Mammary epithelial cell (primary cell): Measurements from ENCODE around the gene BEX3.

Experiments used
- EZH2 ChIP-seq: IDR thresholded peaks from 2 replicates; pipeline ENCODE4 v1.6.1; 2012; ENCODE audit warnings: low read length, inconsistent platforms, borderline replicate concordance
- TF ChIP-seq, protein P1 (sequence below), 2 donors: IDR thresholded peaks in 1 of 2; conservative IDR thresholded peaks in 1 of 2; 2 replicates each; pipeline ENCODE4 v1.5.1; 2011 to 2012; ENCODE audit warnings: inconsistent platforms in 2 of 2, low read length in 2 of 2, mild to moderate bottlenecking in 2 of 2, control low read depth in 1 of 2, low read depth in 1 of 2; ENCODE audit not compliant: insufficient read depth in 1 of 2; ENCODE audit errors: extremely low read depth in 1 of 2

DNA sequence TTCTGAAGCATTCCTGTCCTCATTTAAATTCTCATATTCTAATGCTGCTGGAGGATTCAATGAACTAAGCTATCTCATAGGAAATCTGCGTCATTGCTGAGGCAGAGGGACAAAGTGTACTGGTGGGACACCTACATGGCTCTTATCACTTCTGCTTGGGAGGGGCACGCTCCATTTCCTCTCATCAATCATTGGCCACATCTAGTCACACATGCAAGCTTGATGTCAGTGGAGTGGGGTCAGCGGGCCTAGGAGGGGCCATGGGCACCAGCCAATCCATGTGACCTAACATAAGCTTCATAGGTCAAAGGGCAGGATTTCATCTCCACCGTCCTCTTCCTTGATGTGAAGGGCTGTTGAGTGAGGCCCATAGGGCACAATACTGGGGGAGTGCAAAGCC lies 21.4 kb downstream of the BEX3 start:
- TF ChIP-seq, protein P1, sequence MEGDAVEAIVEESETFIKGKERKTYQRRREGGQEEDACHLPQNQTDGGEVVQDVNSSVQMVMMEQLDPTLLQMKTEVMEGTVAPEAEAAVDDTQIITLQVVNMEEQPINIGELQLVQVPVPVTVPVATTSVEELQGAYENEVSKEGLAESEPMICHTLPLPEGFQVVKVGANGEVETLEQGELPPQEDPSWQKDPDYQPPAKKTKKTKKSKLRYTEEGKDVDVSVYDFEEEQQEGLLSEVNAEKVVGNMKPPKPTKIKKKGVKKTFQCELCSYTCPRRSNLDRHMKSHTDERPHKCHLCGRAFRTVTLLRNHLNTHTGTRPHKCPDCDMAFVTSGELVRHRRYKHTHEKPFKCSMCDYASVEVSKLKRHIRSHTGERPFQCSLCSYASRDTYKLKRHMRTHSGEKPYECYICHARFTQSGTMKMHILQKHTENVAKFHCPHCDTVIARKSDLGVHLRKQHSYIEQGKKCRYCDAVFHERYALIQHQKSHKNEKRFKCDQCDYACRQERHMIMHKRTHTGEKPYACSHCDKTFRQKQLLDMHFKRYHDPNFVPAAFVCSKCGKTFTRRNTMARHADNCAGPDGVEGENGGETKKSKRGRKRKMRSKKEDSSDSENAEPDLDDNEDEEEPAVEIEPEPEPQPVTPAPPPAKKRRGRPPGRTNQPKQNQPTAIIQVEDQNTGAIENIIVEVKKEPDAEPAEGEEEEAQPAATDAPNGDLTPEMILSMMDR (conservative IDR thresholded peaks at IDR 0.05 in 1 of 2, IDR thresholded peaks at IDR 0.05 in 1 of 2; ENCODE audit: extremely low read depth in 1 of 2, insufficient read depth in 1 of 2, low read depth in 1 of 2, low read length in 2 of 2) = no peak
- no peak for TF ChIP-seq EZH2
